Adipose tissue (tissue), 3 donors: ENCODE measurements around the gene CCL3. TPM values are rescaled to one million over a fixed set of nuclear protein-coding genes. Genes with fewer than 3 reads are reported as not detected.
"Not testable (repeated sequence)": the region's sequence is repeated elsewhere in the genome, so short reads cannot be mapped to it uniquely, and the experiment has no call there.

Source experiments
- H3K27ac ChIP-seq: one replicate; pipeline ENCODE4 v1.5.1; 2013; ENCODE audit warnings: low read depth, low read length
- WGBS, 3 donors: extraction: QIAGEN DNeasy Blood & Tissue Kit; methylation state at CpG; one replicate each; pipeline ENCODE4 v1.1.7; 2013; 5-methylcytosine and 5-hydroxymethylcytosine counted together
- polyA plus RNA-seq, 3 donors: library from polyadenylated mRNA; stranded (reverse); fragments of 200-250 nt; gene quantifications; one replicate each; pipeline ENCODE4 v1.2.3, GENCODE V29; 2013
- donor health status: healthy with polysubstance abuse.
- donor health status: Bipolar disorder and iron deficiency.
- donor health status: healthy.

The CCL3 gene
- 1 to 10 TPM in 2 of 3 donors, under 1 TPM in 1; 0.70 to 9.2 (median 5.4) TPM for polyA plus RNA-seq

GRCh38 chr17:36089888-36090836, at the start of gene CCL3:
CCL3 (minus strand) TSS chr17:36090143; CDS start chr17:36090058, 85 bp downstream.
- no peak within 1 kb of the TSS for H3K27ac ChIP-seq

GRCh38 chr17:36136439-36136838, 46.5 kb upstream of the CCL3 start:
- WGBS, 3 donors = 79 to 85% (median 81%) methylated on average over 1 of the region's 1 CpG

More at GRCh38 chr17:36089888-36090836, at the start of gene CCL3:
- 47 to 62% (median 47%) methylated on average over 9 of the region's 9 CpGs for WGBS, 3 donors

GRCh38 chr17:36136036-36136435, 46.1 kb upstream of the CCL3 start:
- 41 to 87% (median 53%) methylated on average over 1 of the region's 1 CpG for WGBS, 3 donors
- no peak overlapping the region for H3K27ac ChIP-seq

More at GRCh38 chr17:36136439-36136838, 46.5 kb upstream of the CCL3 start:
- H3K27ac ChIP-seq = no peak overlapping the region

GRCh38 chr17:36135465-36135864, 45.5 kb upstream of the CCL3 start:
- 59 to 81% (median 65%) methylated on average over 4 of the region's 4 CpGs for WGBS, 3 donors
- no peak overlapping the region for H3K27ac ChIP-seq

- no peak overlapping the region for H3K27ac ChIP-seq
- WGBS, 3 donors = 37 to 54% (median 53%) methylated on average over 4 of the region's 4 CpGs
These were observed 43.8 kb upstream of the CCL3 start for GRCh38 chr17:36133602-36134236.

GRCh38 chr17:36132421-36132831, 42.5 kb upstream of the CCL3 start:
- WGBS, 3 donors = 81 to 86% (median 82%) methylated on average over 2 of the region's 2 CpGs
- no peak overlapping the region for H3K27ac ChIP-seq

- WGBS, 3 donors = 80 to 87% (median 82%) methylated on average over 3 of the region's 3 CpGs
- no peak overlapping the region for H3K27ac ChIP-seq
These were observed 42.0 kb upstream of the CCL3 start for GRCh38 chr17:36131931-36132330.

GRCh38 chr17:36131421-36131820, 41.5 kb upstream of the CCL3 start:
- WGBS, 3 donors = 38 to 47% (median 39%) methylated on average over 2 of the region's 2 CpGs
- H3K27ac ChIP-seq = no peak overlapping the region

GRCh38 chr17:36130346-36130745, 40.4 kb upstream of the CCL3 start:
- 47 to 59% (median 47%) methylated on average over 5 of the region's 5 CpGs for WGBS, 3 donors
- H3K27ac ChIP-seq = no peak overlapping the region

GRCh38 chr17:36129616-36130015, 39.7 kb upstream of the CCL3 start:
- 46 to 71% (median 59%) methylated on average over 1 of the region's 1 CpG for WGBS, 3 donors
- no peak overlapping the region for H3K27ac ChIP-seq

- 57 to 90% (median 83%) methylated on average over 4 of the region's 4 CpGs for WGBS, 3 donors
These were observed 38.6 kb upstream of the CCL3 start for GRCh38 chr17:36128411-36128978.

GRCh38 chr17:36127911-36128310, 38.0 kb upstream of the CCL3 start:
- 71 to 77% (median 76%) methylated on average over 6 of the region's 6 CpGs for WGBS, 3 donors
- no peak overlapping the region for H3K27ac ChIP-seq

More at GRCh38 chr17:36128411-36128978, 38.6 kb upstream of the CCL3 start:
- no peak overlapping the region for H3K27ac ChIP-seq

- 67 to 84% (median 73%) methylated on average over 7 of the region's 7 CpGs for WGBS, 3 donors
- H3K27ac ChIP-seq = no peak overlapping the region
These were observed 37.4 kb upstream of the CCL3 start for GRCh38 chr17:36127199-36127893.

GRCh38 chr17:36124879-36125824, 35.2 kb upstream of the CCL3 start:
- WGBS, 3 donors = 80 to 84% (median 81%) methylated on average over 9 of the region's 9 CpGs
- H3K27ac ChIP-seq = no peak overlapping the region

- H3K27ac ChIP-seq = no peak overlapping the region
- 62 to 77% (median 74%) methylated on average over 2 of the region's 2 CpGs for WGBS, 3 donors
These were observed 33.5 kb upstream of the CCL3 start for GRCh38 chr17:36123431-36123830.

GRCh38 chr17:36121099-36121498, 31.2 kb upstream of the CCL3 start:
- H3K27ac ChIP-seq = not testable (repeated sequence)
- 65 to 79% (median 66%) methylated on average over 6 of the region's 6 CpGs for WGBS, 3 donors

- WGBS, 3 donors = 65 to 77% (median 76%) methylated on average over 3 of the region's 3 CpGs
- H3K27ac ChIP-seq = no peak overlapping the region
These were observed 30.3 kb upstream of the CCL3 start for GRCh38 chr17:36120221-36120620.
